Measurements from ENCODE around the gene MAOB. TPM values are rescaled to one million over a fixed set of nuclear protein-coding genes. Genes with fewer than 3 reads are reported as not detected.

MAOB gene
- total and polyA plus RNA-seq, 9 of the 15 experiments (the other 6 are each of a cell fraction or from before 2014, with no cell fraction given): 0.05 to 0.09 TPM; not detected in 7

DNA sequence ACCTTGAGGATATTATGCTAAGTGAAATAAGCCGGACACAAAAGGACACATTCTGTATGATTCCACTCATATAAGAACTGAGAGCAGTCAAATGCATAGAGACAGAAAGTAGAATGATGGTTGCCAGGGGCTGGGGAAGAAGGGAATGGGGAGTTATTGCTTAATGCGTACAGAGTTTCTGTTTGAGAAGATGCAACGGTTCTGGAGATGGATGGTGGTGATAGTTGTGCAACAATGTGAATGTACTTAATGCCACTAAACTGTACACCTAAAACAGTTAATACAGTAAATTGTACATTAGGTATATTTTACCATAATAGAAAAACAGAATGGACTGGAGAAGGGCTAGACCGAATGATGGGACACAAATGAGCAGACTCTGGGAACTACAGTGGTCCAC, 15.8 kb downstream of the MAOB start:
- no peaks in the 10 kb centered on the region for H3K9me1 ChIP-seq (ENCODE audit: control insufficient read depth, insufficient read depth, low read length)
- H3K4me2 ChIP-seq (ENCODE audit: insufficient read depth, low read length): no peak overlapping the region
- in situ Hi-C loops (cut with MboI) (no loop called here), intact Hi-C loops (cut with micrococcal nuclease) (no loop called here)
- H3K79me2 ChIP-seq (ENCODE audit: control insufficient read depth, insufficient read depth, low read length): no peaks in the 10 kb centered on the region
- CTCF ChIA-PET (ENCODE audit: low intra/inter-chr PET ratio): no interaction called here
- no peaks in the 10 kb centered on the region for H4K20me1 ChIP-seq (replicated peaks; ENCODE audit: control insufficient read depth, insufficient read depth, low read length)
- no TSS peak for BruUV-seq (replicated peaks)
- no peak for TF ChIP-seq THRA (IDR thresholded peaks at IDR 0.05)
- TF ChIP-seq, protein P1, sequence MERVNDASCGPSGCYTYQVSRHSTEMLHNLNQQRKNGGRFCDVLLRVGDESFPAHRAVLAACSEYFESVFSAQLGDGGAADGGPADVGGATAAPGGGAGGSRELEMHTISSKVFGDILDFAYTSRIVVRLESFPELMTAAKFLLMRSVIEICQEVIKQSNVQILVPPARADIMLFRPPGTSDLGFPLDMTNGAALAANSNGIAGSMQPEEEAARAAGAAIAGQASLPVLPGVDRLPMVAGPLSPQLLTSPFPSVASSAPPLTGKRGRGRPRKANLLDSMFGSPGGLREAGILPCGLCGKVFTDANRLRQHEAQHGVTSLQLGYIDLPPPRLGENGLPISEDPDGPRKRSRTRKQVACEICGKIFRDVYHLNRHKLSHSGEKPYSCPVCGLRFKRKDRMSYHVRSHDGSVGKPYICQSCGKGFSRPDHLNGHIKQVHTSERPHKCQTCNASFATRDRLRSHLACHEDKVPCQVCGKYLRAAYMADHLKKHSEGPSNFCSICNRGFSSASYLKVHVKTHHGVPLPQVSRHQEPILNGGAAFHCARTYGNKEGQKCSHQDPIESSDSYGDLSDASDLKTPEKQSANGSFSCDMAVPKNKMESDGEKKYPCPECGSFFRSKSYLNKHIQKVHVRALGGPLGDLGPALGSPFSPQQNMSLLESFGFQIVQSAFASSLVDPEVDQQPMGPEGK (CRISPR knock-in tag; IDR thresholded peaks at IDR 0.05; ENCODE audit: borderline replicate concordance): no peak
- no peak for TF ChIP-seq ETS2 (tag; IDR thresholded peaks at IDR 0.05; ENCODE audit: borderline replicate concordance, poor library complexity, severe bottlenecking)
- no peak for TF ChIP-seq GABPA (tag; conservative IDR thresholded peaks at IDR 0.05; ENCODE audit: low read depth)
- no peak for TF ChIP-seq CAMTA2 (CRISPR knock-in tag; conservative IDR thresholded peaks at IDR 0.05)
- TF ChIP-seq, protein P2, sequence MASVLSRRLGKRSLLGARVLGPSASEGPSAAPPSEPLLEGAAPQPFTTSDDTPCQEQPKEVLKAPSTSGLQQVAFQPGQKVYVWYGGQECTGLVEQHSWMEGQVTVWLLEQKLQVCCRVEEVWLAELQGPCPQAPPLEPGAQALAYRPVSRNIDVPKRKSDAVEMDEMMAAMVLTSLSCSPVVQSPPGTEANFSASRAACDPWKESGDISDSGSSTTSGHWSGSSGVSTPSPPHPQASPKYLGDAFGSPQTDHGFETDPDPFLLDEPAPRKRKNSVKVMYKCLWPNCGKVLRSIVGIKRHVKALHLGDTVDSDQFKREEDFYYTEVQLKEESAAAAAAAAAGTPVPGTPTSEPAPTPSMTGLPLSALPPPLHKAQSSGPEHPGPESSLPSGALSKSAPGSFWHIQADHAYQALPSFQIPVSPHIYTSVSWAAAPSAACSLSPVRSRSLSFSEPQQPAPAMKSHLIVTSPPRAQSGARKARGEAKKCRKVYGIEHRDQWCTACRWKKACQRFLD (CRISPR knock-in tag; IDR thresholded peaks at IDR 0.05): no peak
- no peak for TF ChIP-seq TRIM24 (IDR thresholded peaks at IDR 0.05)
- no peak for TF ChIP-seq ZNF146 (CRISPR knock-in tag; IDR thresholded peaks at IDR 0.05; ENCODE audit: unreplicated experiment)
- TF ChIP-seq, protein P3, sequence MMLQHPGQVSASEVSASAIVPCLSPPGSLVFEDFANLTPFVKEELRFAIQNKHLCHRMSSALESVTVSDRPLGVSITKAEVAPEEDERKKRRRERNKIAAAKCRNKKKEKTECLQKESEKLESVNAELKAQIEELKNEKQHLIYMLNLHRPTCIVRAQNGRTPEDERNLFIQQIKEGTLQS (IDR thresholded peaks at IDR 0.05): no peak
- TF ChIP-seq, protein P3 (CRISPR knock-in tag; conservative IDR thresholded peaks at IDR 0.05): no peak
- no peak for TF ChIP-seq NUFIP1 (IDR thresholded peaks at IDR 0.05; ENCODE audit: partially characterized antibody)
- TF ChIP-seq MYNN (IDR thresholded peaks at IDR 0.05): no peak
- no peak for TF ChIP-seq MYNN (CRISPR knock-in tag; IDR thresholded peaks at IDR 0.05)
- TF ChIP-seq TCFL5 (CRISPR knock-in tag; conservative IDR thresholded peaks at IDR 0.05): no peak
- TF ChIP-seq ZNF212 (CRISPR knock-in tag; IDR thresholded peaks at IDR 0.05): no peak
- no peak for TF ChIP-seq NFE2 (IDR thresholded peaks at IDR 0.05; ENCODE audit: low read depth)
- TF ChIP-seq ZNF408 (CRISPR knock-in tag; IDR thresholded peaks at IDR 0.05; ENCODE audit: low read depth): no peak
- TF ChIP-seq HIVEP1 (CRISPR knock-in tag; IDR thresholded peaks at IDR 0.05): no peak
- TF ChIP-seq HCFC1 (IDR thresholded peaks at IDR 0.05; ENCODE audit: low read depth, low read length): no peak
- H3K4me3 ChIP-seq: no peak overlapping the region
- H3K4me1 ChIP-seq (replicated peaks in 1 of 2; ENCODE audit: control insufficient read depth in 2 of 2, insufficient read depth in 2 of 2, low read length in 2 of 2): no peaks in the 10 kb centered on the region
- DNase-seq (ENCODE audit: extremely low read depth in 1 of 4, low spot score in 3 of 4) (no peak), ATAC-seq (no peak), FAIRE-seq (no peak)
- H3K27me3 ChIP-seq (ENCODE audit: control insufficient read depth in 2 of 2, insufficient read depth in 2 of 2, low read length in 2 of 2): no peaks in the 10 kb centered on the region
- no peak overlapping the region for H2AFZ ChIP-seq (ENCODE audit: low read depth, low read length)
- H3K36me3 ChIP-seq (ENCODE audit: control insufficient read depth, insufficient read depth, low read length): no peaks in the 10 kb centered on the region
- no peaks in the 10 kb centered on the region for H3K9me3 ChIP-seq (replicated peaks; ENCODE audit: control insufficient read depth, insufficient read depth, low read depth, low read length)
- no peak overlapping the region for H3K9ac ChIP-seq (ENCODE audit: insufficient read depth in 1 of 2, low read depth in 2 of 2, low read length in 2 of 2)
- POLR2A ChIA-PET: no interaction called here
- 2% methylated on average over 4 of the region's 4 CpGs for WGBS (ENCODE audit: insufficient coverage, low coverage, missing lambda C conversion rate)
- no peak overlapping the region for H3K27ac ChIP-seq (ENCODE audit: extremely low read depth, low read depth, low read length)

Measured in K562 (cell line).